Measurements from ENCODE around the gene HOXD9.

HOXD9 gene

GRCh38 chr2:176155356-176156044, 33.0 kb downstream of the HOXD9 start:
- no peak for DNase-seq (ENCODE audit: low read depth)

DNA sequence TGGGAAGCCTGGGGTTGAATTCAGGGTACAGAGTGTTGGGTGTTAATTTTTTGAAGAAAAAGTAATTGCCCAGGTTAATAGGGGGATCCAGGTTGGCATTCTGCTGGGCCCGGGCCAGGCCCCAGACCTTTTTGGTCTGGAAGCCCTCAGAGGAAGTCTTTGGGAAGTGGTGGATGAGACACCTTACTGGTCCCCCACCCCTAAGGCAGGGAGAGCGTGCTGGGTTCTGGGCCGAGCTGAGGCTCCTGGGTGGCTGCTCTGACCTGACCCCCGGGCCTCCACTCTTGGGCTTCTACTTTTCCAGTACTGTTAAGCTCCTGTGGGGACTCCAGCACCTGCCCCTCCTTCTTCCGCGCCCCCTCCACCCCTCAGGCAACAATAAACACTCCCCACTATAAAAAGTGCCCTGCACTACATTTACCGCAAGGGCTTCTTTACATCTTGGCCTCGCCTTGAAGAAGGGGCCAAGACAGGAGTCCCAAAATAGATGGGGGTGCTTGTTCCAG, 33.8 kb downstream of the HOXD9 start:
- no peak for DNase-seq (ENCODE audit: low read depth)

- no peak for DNase-seq (ENCODE audit: low read depth)
These were observed 34.4 kb downstream of the HOXD9 start, which contains the start of gene HOXD3 for GRCh38 chr2:176156807-176157498. Gene HOXD3, plus strand, starts transcription at chr2:176157307. Its CDS starts 11,808 bp downstream, at chr2:176169115.

DNA sequence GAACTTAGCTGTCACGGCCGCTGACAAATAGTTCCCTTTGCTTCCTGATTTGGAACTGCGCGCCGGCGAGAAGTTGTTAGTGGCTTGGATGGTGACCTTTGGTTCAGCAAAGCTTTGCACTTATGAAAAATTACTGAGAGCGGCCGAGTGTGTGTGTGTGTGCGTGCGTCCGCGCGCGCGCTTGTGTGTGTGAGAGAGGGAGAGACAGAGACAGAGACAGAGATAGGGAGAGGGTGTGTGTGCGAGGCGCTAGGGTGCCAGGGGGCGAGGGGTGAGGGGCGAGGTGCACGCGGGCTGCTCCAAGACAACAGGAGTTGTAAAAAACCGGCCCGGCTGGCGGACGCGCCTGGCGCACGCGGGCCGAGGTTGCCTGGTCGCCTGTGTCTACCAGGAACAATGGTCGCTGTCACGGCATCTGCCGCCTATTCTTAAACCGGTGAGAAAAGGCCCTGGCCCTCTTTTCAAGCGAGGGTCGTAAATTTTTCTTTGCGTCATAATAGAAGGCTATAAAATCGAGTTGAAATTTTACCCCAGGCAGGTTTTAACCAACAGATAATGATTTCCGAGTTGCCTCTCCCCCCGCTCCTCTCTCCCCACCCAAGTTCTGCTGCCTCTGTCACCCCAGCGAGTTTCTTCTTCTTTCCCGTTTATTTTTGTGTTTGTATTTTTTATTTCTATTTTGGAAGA, 35.1 kb downstream of the HOXD9 start:
- DNase-seq (ENCODE audit: low read depth) = no peak

GRCh38 chr2:176158186-176158591, 35.7 kb downstream of the HOXD9 start:
- DNase-seq (ENCODE audit: low read depth) = no peak

- no peak for DNase-seq (ENCODE audit: low read depth)
These were observed 36.5 kb downstream of the HOXD9 start for GRCh38 chr2:176158855-176159662.

GRCh38 chr2:176159663-176160250, 37.2 kb downstream of the HOXD9 start:
- no peak for DNase-seq (ENCODE audit: low read depth)

- DNase-seq (ENCODE audit: low read depth) = no peak
These were observed 37.9 kb downstream of the HOXD9 start for GRCh38 chr2:176160251-176160985.

GRCh38 chr2:176160986-176161824, 38.7 kb downstream of the HOXD9 start:
- no peak for DNase-seq (ENCODE audit: low read depth)

DNA sequence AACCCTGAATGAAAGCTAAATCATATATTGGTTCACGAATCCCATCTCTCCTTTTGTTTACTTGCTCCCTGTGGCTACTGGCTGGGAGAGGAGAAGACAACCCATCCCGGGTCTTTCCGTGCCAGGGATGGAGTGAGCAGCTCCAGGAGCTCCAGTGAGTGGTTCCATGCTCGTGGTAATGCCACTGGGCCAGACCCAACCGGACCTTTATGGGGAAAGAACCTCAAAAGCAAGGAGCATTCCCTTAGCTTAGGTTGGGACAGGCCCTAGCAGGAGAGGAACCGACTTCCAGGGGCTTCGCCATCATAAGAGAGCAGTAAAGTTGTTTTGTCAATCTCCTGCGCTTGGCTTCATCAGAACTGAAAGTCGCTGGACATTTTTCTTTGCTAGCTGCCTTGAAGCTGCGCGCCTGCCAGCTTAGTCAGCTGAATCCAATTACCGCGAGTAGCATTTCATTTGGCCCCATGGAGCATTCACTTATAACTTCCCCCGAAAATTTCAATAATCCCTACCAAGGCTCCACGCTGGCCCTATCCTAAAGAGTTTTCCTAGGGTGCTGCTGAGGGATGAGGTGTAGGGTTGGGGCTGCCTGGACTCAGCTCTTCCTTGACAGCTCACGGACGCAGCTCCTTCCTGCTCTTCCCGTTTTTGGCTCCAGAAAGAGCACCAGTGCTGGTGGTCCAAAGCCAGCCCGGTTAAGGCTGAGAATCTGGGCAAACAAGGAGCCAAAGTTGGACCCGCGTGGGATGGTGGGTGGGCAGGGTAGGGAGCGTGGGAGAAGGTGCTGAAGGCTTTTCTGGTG, 39.5 kb downstream of the HOXD9 start:
- DNase-seq (ENCODE audit: low read depth) = no peak

DNA sequence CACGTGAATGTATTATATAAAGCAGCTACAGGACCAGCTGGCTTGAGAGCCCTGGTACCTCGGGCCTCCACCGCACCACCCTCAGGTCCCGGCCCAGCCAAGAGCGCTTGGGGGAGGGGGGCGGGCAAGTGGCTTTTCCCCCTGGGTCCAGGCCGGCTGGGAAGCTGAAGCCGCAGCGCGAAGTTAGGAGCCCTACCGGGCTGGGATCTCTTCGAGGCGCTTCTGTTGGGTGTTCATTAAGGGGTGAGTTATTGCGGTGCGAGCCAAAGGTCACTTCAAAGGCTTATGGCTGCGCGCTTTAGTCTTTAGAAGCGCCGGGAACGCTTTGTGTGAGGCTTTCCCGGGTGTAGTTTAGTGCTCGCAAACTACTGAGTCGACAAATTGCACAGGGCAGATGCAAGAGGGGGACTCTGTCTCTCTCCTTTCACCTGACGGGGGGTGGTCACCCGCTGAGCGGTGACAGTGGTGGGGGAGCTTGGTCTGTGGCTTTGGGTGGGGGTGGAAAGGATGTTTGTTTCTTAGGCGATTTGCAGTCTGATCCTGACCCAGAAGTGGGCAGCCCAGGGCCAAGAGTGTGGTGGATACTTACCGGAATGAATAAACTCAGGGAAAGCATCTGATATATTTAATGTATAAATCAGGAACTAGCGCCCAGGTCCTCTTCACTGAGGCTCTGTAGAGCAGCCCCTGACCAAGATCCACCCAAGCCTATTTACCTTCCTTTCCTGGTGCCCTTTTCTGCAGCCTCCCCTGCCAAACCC, 40.6 kb downstream of the HOXD9 start:
- DNase-seq (ENCODE audit: low read depth) = no peak

DNA sequence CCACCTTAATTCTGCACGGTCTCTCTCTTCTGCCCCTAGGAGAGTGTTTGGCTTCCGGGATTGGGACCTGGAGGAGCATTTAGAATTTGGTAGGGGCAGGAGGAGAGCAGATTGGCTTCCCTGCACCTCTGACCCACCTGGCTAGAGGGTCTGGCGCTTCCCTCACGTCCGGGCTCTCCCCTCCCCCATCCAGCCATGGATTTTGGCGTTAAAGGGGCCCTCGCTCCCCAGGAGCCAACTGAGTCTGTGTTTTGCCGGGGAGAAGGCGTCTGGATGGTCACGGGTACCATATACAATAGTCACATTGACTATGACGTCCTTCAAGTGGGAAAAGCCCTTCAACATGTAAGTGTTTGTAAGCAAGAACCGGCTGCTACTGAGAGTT, 41.1 kb downstream of the HOXD9 start:
- no peak for DNase-seq (ENCODE audit: low read depth)

DNA sequence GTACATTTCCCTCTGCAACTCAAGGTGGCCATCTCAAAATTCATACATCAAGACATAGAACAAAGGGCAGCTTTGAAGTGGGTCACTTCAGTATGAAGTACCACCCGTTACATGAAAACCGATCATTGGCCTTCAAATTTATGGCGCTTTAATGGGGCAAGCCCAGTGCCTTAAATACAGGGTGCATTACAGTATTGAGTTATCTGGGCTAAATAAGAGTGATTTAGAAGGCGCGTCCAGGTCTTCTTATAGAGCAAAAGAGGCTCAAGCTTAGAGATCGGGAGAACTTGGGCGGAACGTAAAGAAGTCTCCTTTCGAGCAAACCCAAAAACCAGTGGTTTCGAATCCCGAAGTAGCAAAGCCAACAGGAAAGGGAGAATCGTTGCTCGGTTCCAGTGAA, 41.7 kb downstream of the HOXD9 start:
- DNase-seq (ENCODE audit: low read depth) = no peak

GRCh38 chr2:176164611-176165369, 42.3 kb downstream of the HOXD9 start:
- no peak for DNase-seq (ENCODE audit: low read depth)

DNA sequence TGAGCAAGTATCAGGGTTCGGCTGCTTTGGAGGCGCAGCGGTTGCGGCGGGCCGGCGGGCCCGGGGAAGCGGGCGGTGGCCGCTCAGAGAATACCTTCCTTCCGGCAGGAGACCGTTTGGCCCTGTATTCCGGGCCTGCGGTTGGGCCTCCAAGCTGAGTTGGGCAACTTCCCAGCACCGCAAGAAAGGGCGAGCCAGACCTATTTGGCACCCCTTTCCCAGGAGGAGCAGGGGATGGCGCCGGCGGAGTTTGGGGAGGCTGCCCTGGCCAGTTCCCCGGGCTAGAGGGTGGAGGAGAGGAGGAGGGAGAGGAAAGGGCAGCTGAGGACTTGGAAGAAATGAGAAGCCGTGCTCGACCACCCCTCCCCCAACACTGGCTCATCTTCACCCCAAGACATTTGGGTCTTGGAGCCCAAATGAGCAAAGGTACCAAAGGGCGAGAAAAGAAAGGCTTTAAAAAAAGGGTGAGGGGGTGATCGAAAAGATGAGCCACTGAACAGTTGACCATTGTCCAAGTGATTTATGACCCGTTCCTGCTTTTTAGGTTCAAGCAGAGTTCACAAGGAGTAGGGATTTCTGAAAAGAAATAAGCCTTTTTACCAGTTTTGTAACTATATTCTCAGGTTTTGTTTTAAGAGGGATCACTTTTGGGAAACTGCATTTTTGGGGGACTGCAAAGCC, 43.0 kb downstream of the HOXD9 start:
- no peak for DNase-seq (ENCODE audit: low read depth)

DNA sequence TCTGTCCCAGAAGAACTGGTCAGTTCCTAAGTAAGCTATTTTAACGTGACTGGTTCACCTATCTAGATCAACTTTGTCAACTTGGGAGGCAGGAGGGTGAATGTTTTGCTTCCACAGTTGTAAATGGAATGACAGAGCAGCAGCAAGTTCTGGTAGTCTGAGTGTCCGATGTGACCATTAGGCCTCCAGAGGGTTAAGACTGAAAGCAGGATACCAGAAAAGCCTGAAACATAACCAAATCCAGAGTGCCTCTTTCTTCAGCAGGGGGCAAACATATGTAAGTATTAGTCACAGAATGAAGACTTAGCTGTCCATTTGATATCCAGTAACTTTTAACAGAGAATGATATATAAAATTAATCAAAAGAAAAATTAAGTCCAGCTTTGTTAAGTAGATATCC, 43.8 kb downstream of the HOXD9 start:
- DNase-seq (ENCODE audit: low read depth) = no peak

DNA sequence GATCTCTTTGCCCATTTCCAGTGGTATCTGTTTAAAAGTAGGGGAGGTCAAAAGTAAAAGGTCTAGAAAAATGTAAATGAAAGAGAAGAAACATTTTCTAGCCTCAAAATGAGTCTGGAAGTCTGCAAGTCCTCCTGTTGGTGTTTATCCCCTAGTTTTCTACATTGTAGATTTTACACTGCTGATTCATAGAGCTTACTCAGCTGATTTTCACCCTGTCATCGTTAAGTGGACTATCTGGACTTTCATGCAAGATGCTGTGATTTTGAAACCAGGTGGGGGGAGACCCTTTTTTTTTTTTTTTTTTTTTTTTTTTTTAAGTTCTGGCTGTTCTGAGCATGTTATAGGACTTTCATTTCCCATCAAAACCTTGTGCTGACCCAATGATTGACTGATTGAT, 44.9 kb downstream of the HOXD9 start:
- no peak for DNase-seq (ENCODE audit: low read depth)

All from activated T-cell treated with anti-CD3 and anti-CD28 coated beads for 48 hours (primary cell).